SH-SY5Y (cell line): ENCODE results near the gene HIVEP2.

Experiments used
- GATA2 ChIP-seq: IDR thresholded peaks from 2 replicates; pipeline ENCODE4 v1.6.1; 2011; ENCODE audit warnings: mild to moderate bottlenecking, low read depth, low read length
- GATA3 ChIP-seq: IDR thresholded peaks from 2 replicates; pipeline ENCODE4 v1.6.1; 2011; ENCODE audit warnings: low read depth, mild to moderate bottlenecking, low read length, moderate library complexity

GRCh38 chr6:142984386-142984785, 39.4 kb upstream of the HIVEP2 start:
- TF ChIP-seq GATA3: no peak
- no peak for TF ChIP-seq GATA2
